ENCODE data around the gene ARPC4. TPM values are rescaled to one million over a fixed set of nuclear protein-coding genes. Genes with fewer than 3 reads are reported as not detected.

Gene ARPC4
- total and polyA plus RNA-seq, 2 of the 13 experiments (the other 11 are each of a cell fraction or from before 2014, with no cell fraction given): 30.1 to 83.6 TPM

GRCh38 chr3:9749645-9750555 is 43.0 kb upstream of the ARPC4 start, which contains the start of gene OGG1 (continued):
- TF ChIP-seq ZNF598 (CRISPR knock-in tag; IDR thresholded peaks at IDR 0.05; ENCODE audit: borderline replicate concordance) (0 out of 2 replicates have a peak, but pooled peaks have one; percentile 13), ZNF678 (CRISPR knock-in tag; IDR thresholded peaks at IDR 0.05) (0 out of 2 replicates have a peak, but pooled peaks have one; percentile 68), RNF2 (conservative IDR thresholded peaks at IDR 0.05; ENCODE audit: low read depth) (no peak), NCOA1 (CRISPR knock-in tag; IDR thresholded peaks at IDR 0.05) (no peak), RFX3 (CRISPR knock-in tag; IDR thresholded peaks at IDR 0.05) (no peak), EP300 (IDR thresholded peaks at IDR 0.05; ENCODE audit: low read depth in 2 of 2, low read length in 2 of 2) (peak in 1 of 2 experiments; percentile 6; a peak in 2 of 4 replicates), EP300 (CRISPR knock-in tag; IDR thresholded peaks at IDR 0.05; ENCODE audit: borderline replicate concordance) (no peak), KDM2A (CRISPR knock-in tag; IDR thresholded peaks at IDR 0.05; ENCODE audit: borderline replicate concordance, low read depth) (peak; percentile 80), DRAP1 (CRISPR knock-in tag; IDR thresholded peaks at IDR 0.05) (peak; percentile 75), SRSF1 (optimal IDR thresholded peaks at IDR 0.05; ENCODE audit: low read depth, low read length) (no peak), RXRA (CRISPR knock-in tag; IDR thresholded peaks at IDR 0.05) (peak; percentile 25; the same call in 1 of the 2 replicates), DMAP1 (CRISPR knock-in tag; IDR thresholded peaks at IDR 0.05) (peak; percentile 62), PRMT3 (CRISPR knock-in tag; IDR thresholded peaks at IDR 0.05; ENCODE audit: borderline replicate concordance, low read depth) (no peak), ZBTB3 (CRISPR knock-in tag; IDR thresholded peaks at IDR 0.05; ENCODE audit: borderline replicate concordance, low read depth) (peak; percentile 59; the same call in 1 of the 2 replicates), HIVEP1 (CRISPR knock-in tag; IDR thresholded peaks at IDR 0.05) (0 out of 2 replicates have a peak, but pooled peaks have one; percentile 37), PRDM15 (CRISPR knock-in tag; IDR thresholded peaks at IDR 0.05) (no peak), ZBTB25 (CRISPR knock-in tag; IDR thresholded peaks at IDR 0.05) (no peak; the same call in 1 of the 2 replicates), ZNF557 (CRISPR knock-in tag; IDR thresholded peaks at IDR 0.05) (no peak), ZNF891 (CRISPR knock-in tag; IDR thresholded peaks at IDR 0.05) (0 out of 2 replicates have a peak, but pooled peaks have one; percentile 49)

All from HepG2 (cell line).